8988T (cell line): ENCODE data around the gene HOXB5.

Source experiments
- DNase-seq: peaks from one replicate; pipeline ENCODE4 v3.0.0; 2011

HOXB5 gene

GRCh38 chr17:48546924-48547807, 46.4 kb downstream of the HOXB5 start:
- no peak for DNase-seq

GRCh38 chr17:48546137-48546923, 47.2 kb downstream of the HOXB5 start:
- no peak for DNase-seq

- no peak for DNase-seq
Measured at GRCh38 chr17:48545539-48545938, 48.0 kb downstream of the HOXB5 start.

GRCh38 chr17:48545022-48545375, 48.6 kb downstream of the HOXB5 start, which contains the start of gene HOXB2:
Gene HOXB2, minus strand, starts transcription at chr17:48545109. Its CDS starts 198 bp downstream, at chr17:48544911.
- DNase-seq, result peak; percentile 53

GRCh38 chr17:48544349-48545021, 49.1 kb downstream of the HOXB5 start:
- peak; percentile 60 for DNase-seq

GRCh38 chr17:48543854-48544348, 49.7 kb downstream of the HOXB5 start:
- DNase-seq, result peak; percentile 49

GRCh38 chr17:48543107-48543853, 50.3 kb downstream of the HOXB5 start:
- peak; percentile 66 for DNase-seq

GRCh38 chr17:48542698-48543106, 50.9 kb downstream of the HOXB5 start:
- no peak for DNase-seq

- no peak for DNase-seq
Measured at GRCh38 chr17:48542114-48542656, 51.4 kb downstream of the HOXB5 start.

GRCh38 chr17:48541577-48542113, 51.9 kb downstream of the HOXB5 start:
- DNase-seq, result no peak
